Measurements from ENCODE around the gene CTIF. TPM values are rescaled to one million over a fixed set of nuclear protein-coding genes. Genes with fewer than 3 reads are reported as not detected.
A peak's percentile ranks its signal among the peaks of the same experiment; 100 is the strongest.

Gene CTIF
- polyA plus RNA-seq, 3 donors: 0.38 to 8.7 (median 1.2) TPM

GRCh38 chr18:48683661-48684060 lies 144.8 kb downstream of the CTIF start:
- Histone ChIP-seq H4K20me1 (ENCODE audit: insufficient read depth, low read length) (no peaks in the 10 kb centered on the region), H3K4me2 (replicated peaks; ENCODE audit: extremely low read depth, low read length, poor library complexity, severe bottlenecking) (no peak overlapping the region), H3K27ac (ENCODE audit: low read depth in 1 of 2, low read length in 2 of 2) (no peak overlapping the region), H3K9ac (ENCODE audit: insufficient read depth, low read length, poor library complexity, severe bottlenecking) (no peak overlapping the region), H3K9me3 (replicated peaks in 1 of 2; ENCODE audit: control insufficient read depth in 1 of 2, insufficient read depth in 1 of 2, low read length in 2 of 2) (no peaks in the 10 kb centered on the region), H3K4me1 (ENCODE audit: control insufficient read depth in 1 of 2, insufficient read depth in 2 of 2, low read length in 2 of 2) (peaks cover 6 to 11% of the 10 kb centered on the region in 2 donors), H3K27me3 (ENCODE audit: control insufficient read depth in 2 of 2, insufficient read depth in 2 of 2, low read length in 2 of 2) (no peaks in the 10 kb centered on the region), H2AFZ (ENCODE audit: insufficient read depth, low read depth, low read length, poor library complexity, severe bottlenecking) (no peak overlapping the region), H3K36me3 (replicated peaks in 1 of 2; ENCODE audit: control insufficient read depth in 1 of 2, insufficient read depth in 2 of 2, low read length in 2 of 2) (no peaks in the 10 kb centered on the region), H3K4me3 (replicated peaks in 1 of 3; ENCODE audit: low read depth in 2 of 3, low read length in 3 of 3) (no peak overlapping the region), H3K79me2 (ENCODE audit: insufficient read depth, low read length) (no peaks in the 10 kb centered on the region)
- peaks cover 21 to 26% of the 10 kb centered on the region in 2 donors for H3K36me3 Mint-ChIP-seq
- DNase-seq: no peak
- H3K9me3 Mint-ChIP-seq: no peaks in the 10 kb centered on the region
- H3K4me3 Mint-ChIP-seq: no peak overlapping the region
- H3K27ac Mint-ChIP-seq: no peak overlapping the region
- WGBS (ENCODE audit: insufficient coverage): 93% methylated on average over 4 of the region's 4 CpGs
- no peak for TF ChIP-seq CTCF (IDR thresholded peaks at IDR 0.05)
- H3K4me1 Mint-ChIP-seq: peaks cover 12% of the 10 kb centered on the region
- peaks cover 0 to 1% (median 1%) of the 10 kb centered on the region in 3 donors for H3K27me3 Mint-ChIP-seq (ENCODE audit: low read depth in 3 of 3)
- intact Hi-C loops (cut with micrococcal nuclease): loop anchor here in 1 of 2 donors (5.0 kb wide), 1 partner anchor 94 kb away; no protein-coding TSS in a partner anchor

- no peak overlapping the region for H3K4me2 ChIP-seq (replicated peaks; ENCODE audit: extremely low read depth, low read length, poor library complexity, severe bottlenecking)
- H3K79me2 ChIP-seq (ENCODE audit: insufficient read depth, low read length): no peaks in the 10 kb centered on the region
- H3K4me1 ChIP-seq (ENCODE audit: control insufficient read depth in 1 of 2, insufficient read depth in 2 of 2, low read length in 2 of 2): no peaks in the 10 kb centered on the region
- intact Hi-C loops (cut with micrococcal nuclease): loop anchor here in 1 of 2 donors (5.0 kb wide), 1 partner anchor 75 kb away; no protein-coding TSS in a partner anchor
- no peaks in the 10 kb centered on the region for H4K20me1 ChIP-seq (ENCODE audit: insufficient read depth, low read length)
- peaks cover 14 to 29% of the 10 kb centered on the region in 2 donors for H3K36me3 Mint-ChIP-seq
- H3K9me3 ChIP-seq (replicated peaks in 1 of 2; ENCODE audit: control insufficient read depth in 1 of 2, insufficient read depth in 1 of 2, low read length in 2 of 2): no peaks in the 10 kb centered on the region
- peak overlapping the region in 2 of 7 donors; percentile 15 to 37 for H3K27ac Mint-ChIP-seq
- H3K27me3 ChIP-seq (ENCODE audit: control insufficient read depth in 2 of 2, insufficient read depth in 2 of 2, low read length in 2 of 2): no peaks in the 10 kb centered on the region
- WGBS (ENCODE audit: insufficient coverage): over 99% methylated on average over 8 of the region's 10 CpGs
- no peak for DNase-seq
- H3K4me3 ChIP-seq (replicated peaks in 1 of 3; ENCODE audit: low read depth in 2 of 3, low read length in 3 of 3): no peak overlapping the region
- no peak overlapping the region for H3K27ac ChIP-seq (ENCODE audit: low read depth in 1 of 2, low read length in 2 of 2)
- no peak overlapping the region for H3K4me3 Mint-ChIP-seq
- H2AFZ ChIP-seq (ENCODE audit: insufficient read depth, low read depth, low read length, poor library complexity, severe bottlenecking): no peak overlapping the region
- H3K36me3 ChIP-seq (replicated peaks in 1 of 2; ENCODE audit: control insufficient read depth in 1 of 2, insufficient read depth in 2 of 2, low read length in 2 of 2): no peaks in the 10 kb centered on the region
- no peaks in the 10 kb centered on the region for H3K9me3 Mint-ChIP-seq
- no peak overlapping the region for H3K9ac ChIP-seq (ENCODE audit: insufficient read depth, low read length, poor library complexity, severe bottlenecking)
- H3K27me3 Mint-ChIP-seq (ENCODE audit: low read depth in 3 of 3): peaks cover 0 to 2% (median 0%) of the 10 kb centered on the region in 3 donors
- TF ChIP-seq CTCF (IDR thresholded peaks at IDR 0.05): no peak
- peaks cover 9% of the 10 kb centered on the region for H3K4me1 Mint-ChIP-seq
Observed at GRCh38 chr18:48687346-48688042, 148.7 kb downstream of the CTIF start.
